OCI-LY7 (cell line): Measurements from ENCODE around the gene ANK3.

Experiments used
- CTCF ChIP-seq: fragments of 200-600 bp; sonication (generic); conservative IDR thresholded peaks from 2 replicates; pipeline ENCODE4 v1.5.1; 2014; ENCODE audit warnings: mild to moderate bottlenecking, antibody characterized with exemption, low read length, moderate library complexity, mixed read lengths
- EZH2phosphoT487 ChIP-seq: fragments of 200-600 bp; sonication (generic); IDR thresholded peaks from 2 replicates; pipeline ENCODE4 v1.6.1; 2018; ENCODE audit warnings: low read depth, borderline replicate concordance, mild to moderate bottlenecking, mixed run types, antibody characterized with exemption, low read length, moderate library complexity, mixed read lengths

- TF ChIP-seq CTCF (no peak), EZH2phosphoT487 (no peak)
These were observed 22.2 kb downstream of the ANK3 start for GRCh38 chr10:60367431-60367830.
